ENCODE data around the gene EIF5AL1.

GRCh38 chr10:79463578-79464496, 48.5 kb upstream of the EIF5AL1 start:
- TF ChIP-seq GATA2 (IDR thresholded peaks at IDR 0.05; ENCODE audit: low read depth, low read length) (no peak), GATA3 (IDR thresholded peaks at IDR 0.05; ENCODE audit: low read depth, low read length) (no peak)

Measured in SH-SY5Y (cell line).